Posterior vena cava (tissue), 2 donors: ENCODE measurements around the gene F11. TPM values are rescaled to one million over a fixed set of nuclear protein-coding genes. Genes with fewer than 3 reads are reported as not detected.

ENCODE experiments used
- total RNA-seq, 2 donors: library from RNA; stranded (reverse); fragmentation: NEBNext Ultra II Directional; extraction: Animal tissue kit (Norgen Biotek cat#: 25700); gene quantifications; one replicate each; pipeline ENCODE4 v1.2.1, GENCODE V29; 2021
- donor health status: DM: yes; HTN: yes; CAD: no.
- donor health status: DM: yes; HTN: yes; CAD: no.

F11 gene
- total RNA-seq, 2 donors from 2014 or later: 0.74 TPM; not detected in 1

Other genes with a start within 250 kb of the F11 start
- gene TLR3, start 197.0 kb upstream of the F11 start, total RNA-seq: 10 to 100 TPM in 1 of 2 donors, 1 to 10 TPM in 1; 8.3 to 13.8 TPM
- 10 to 100 TPM; 10.1 to 16.5 TPM for gene FAM149A, start 161.5 kb upstream of the F11 start, total RNA-seq
- gene CYP4V2, start 74.6 kb upstream of the F11 start, total RNA-seq: 10 to 100 TPM; 23.0 to 27.0 TPM
- under 1 TPM; 0.57 to 0.83 TPM for gene KLKB1, start 38.7 kb upstream of the F11 start, total RNA-seq